Smooth muscle cell of the brain vasculature (primary cell): ENCODE data around the gene IL32.

ENCODE experiments used
- DNase-seq: peaks from one replicate; pipeline ENCODE4 v3.0.0-alpha.2; 2012; ENCODE audit warnings: low read depth, low spot score

The IL32 gene

GRCh38 chr16:3115561-3115960 lies 50.1 kb downstream of the IL32 start:
- no peak for DNase-seq

DNA sequence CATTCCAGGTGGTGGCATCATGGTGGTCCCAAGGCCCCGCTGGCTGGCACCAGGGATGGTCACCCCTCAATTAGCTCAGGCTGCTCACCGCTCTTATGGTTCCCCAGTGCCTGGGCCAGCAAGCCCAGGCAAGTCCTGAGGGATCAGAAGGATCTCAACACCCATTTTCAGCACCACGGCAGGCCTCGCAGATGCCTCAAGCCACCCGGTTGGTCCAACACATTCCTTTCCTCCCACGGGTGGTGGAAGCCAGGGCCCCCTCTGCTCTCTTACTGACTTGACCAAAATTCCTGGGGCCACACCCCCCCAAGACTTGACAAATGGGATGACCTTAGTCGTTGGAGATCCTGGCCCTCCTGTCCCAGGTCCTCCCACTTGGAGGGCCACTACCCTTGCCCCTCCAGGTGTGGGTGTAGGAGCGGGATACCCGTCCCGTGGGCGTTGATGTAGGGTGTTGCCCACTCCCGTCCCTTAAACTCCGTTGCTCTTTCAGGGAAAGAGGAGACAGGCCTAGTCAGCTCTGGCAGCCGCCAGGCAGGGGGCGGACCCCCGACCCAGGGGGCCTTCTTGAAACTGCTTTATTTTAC lies 52.9 kb downstream of the IL32 start:
- DNase-seq, result no peak

DNA sequence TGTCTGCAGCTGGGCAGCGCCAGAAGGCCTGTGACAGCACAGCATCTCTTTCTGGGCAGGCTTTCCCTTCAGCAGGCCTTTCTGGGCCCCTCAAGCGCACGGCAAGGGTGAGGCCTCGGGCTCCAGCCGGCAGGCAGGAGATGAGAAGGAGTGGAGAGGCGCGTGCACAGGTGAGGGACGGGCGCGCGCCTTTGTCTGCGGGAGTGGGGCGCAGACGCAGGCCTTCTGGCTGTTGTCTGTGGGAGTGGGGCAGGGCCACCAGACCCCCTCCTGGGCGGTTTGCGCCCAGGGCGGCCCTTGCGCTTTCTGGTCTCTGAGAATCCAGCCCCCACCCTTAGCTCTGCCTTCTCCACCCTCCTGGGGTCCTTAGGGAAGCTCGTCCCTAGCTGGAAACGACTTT lies 53.4 kb downstream of the IL32 start:
- DNase-seq, result no peak
